Caco-2 (cell line): ENCODE results near the gene WIPF1. TPM values are rescaled to one million over a fixed set of nuclear protein-coding genes. Genes with fewer than 3 reads are reported as not detected.
"Not testable (repeated sequence)": the region's sequence is repeated elsewhere in the genome, so short reads cannot be mapped to it uniquely, and the experiment has no call there.

Experiments
- BruUV-seq: library from RNA; stranded (reverse); fragments of 400-500 nt; replicated peaks from 2 replicates; lab custom pipeline; 2021; lab: Mats Ljungman, UMichigan
- CTCF ChIA-PET: fragments of 300-600 bp; sonication (Branson Sonifier 250); formaldehyde crosslinking; loops from one replicate; lab custom pipeline; 2022; ENCODE audit warnings: antibody characterized with exemption; lab: Charles Lee
- POLR2A ChIA-PET: fragments of 300-600 bp; sonication (Branson Sonifier 250); formaldehyde crosslinking; loops from one replicate; lab custom pipeline; 2022; ENCODE audit warnings: antibody characterized with exemption; lab: Charles Lee
- DNase-seq, 2 experiments: peaks; one replicate each; pipeline versions ENCODE4 v3.0.0 to v3.0.0-alpha.2; 2020 to 2022
- H3K27me3 ChIP-seq: replicated peaks from 2 replicates; pipeline ENCODE4 v1.6.0; 2011; ENCODE audit warnings: low read length; ENCODE audit not compliant: control insufficient read depth, insufficient read depth
- H3K36me3 ChIP-seq: 2 replicates; pipeline ENCODE4 v1.5.1; 2011; ENCODE audit warnings: low read length; ENCODE audit not compliant: control insufficient read depth, insufficient read depth
- H3K4me1 ChIP-seq: fragments of 250-450 bp; sonication (Bioruptor Pico); 2 replicates; pipeline ENCODE4 v1.5.1; 2020; ENCODE audit warnings: mild to moderate bottlenecking
- H3K4me3 ChIP-seq: 2 replicates; pipeline ENCODE4 v1.5.1; 2011; ENCODE audit warnings: low read depth, mild to moderate bottlenecking, control low read depth, low read length
- H3K9me3 ChIP-seq: fragments of 250-450 bp; sonication (Bioruptor Pico); 2 replicates; pipeline ENCODE4 v1.5.1; 2020; ENCODE audit warnings: mild to moderate bottlenecking, moderate library complexity
- H3K27ac Mint-ChIP-seq: one replicate; pipeline ENCODE4 v1.8.0; 2022; ENCODE audit warnings: mixed read lengths; ENCODE audit not compliant: unreplicated experiment
- H3K27me3 Mint-ChIP-seq: one replicate; pipeline ENCODE4 v1.8.0; 2022; ENCODE audit warnings: mixed read lengths; ENCODE audit not compliant: insufficient read depth, unreplicated experiment
- H3K36me3 Mint-ChIP-seq: one replicate; pipeline ENCODE4 v1.8.0; 2022; ENCODE audit warnings: mild to moderate bottlenecking, mixed read lengths; ENCODE audit not compliant: insufficient read depth, unreplicated experiment
- H3K4me1 Mint-ChIP-seq: one replicate; pipeline ENCODE4 v1.8.0; 2022; ENCODE audit warnings: low read depth, mixed read lengths; ENCODE audit not compliant: unreplicated experiment
- H3K4me3 Mint-ChIP-seq: one replicate; pipeline ENCODE4 v1.8.0; 2022; ENCODE audit warnings: mild to moderate bottlenecking, moderate library complexity, mixed read lengths; ENCODE audit not compliant: unreplicated experiment
- H3K9me3 Mint-ChIP-seq: one replicate; pipeline ENCODE4 v1.8.0; 2022; ENCODE audit warnings: mixed read lengths; ENCODE audit not compliant: unreplicated experiment
- CTCF ChIP-seq, 2 experiments: fragments of 200-600 bp in 1 of 2; IDR thresholded peaks; 1 replicate in 1 of 2; 2 replicates in 1 of 2; pipeline versions ENCODE4 v1.5.1 to v1.8.0; 2011 to 2022; ENCODE audit warnings: antibody characterized with exemption in 1 of 2, control low read depth in 1 of 2, inconsistent platforms in 1 of 2, low read depth in 1 of 2, low read length in 1 of 2, mild to moderate bottlenecking in 1 of 2, moderate library complexity in 1 of 2; ENCODE audit not compliant: insufficient read depth in 1 of 2, severe bottlenecking in 1 of 2, unreplicated experiment in 1 of 2
- intact Hi-C: fragments of 100-400 bp; cut with micrococcal nuclease; formaldehyde crosslinking; loops from one replicate; pipeline ENCODE4 v1.10.0; 2022; ENCODE audit not compliant: unreplicated experiment
- total RNA-seq: library from RNA; stranded (reverse); gene quantifications from 2 replicates; pipeline ENCODE4 v1.2.3, GENCODE V29; 2022

The WIPF1 gene
- total RNA-seq, 1 experiment from 2014 or later, result 5.1 TPM

- Mint-ChIP-seq H3K4me3 (no peak overlapping the region), H3K9me3 (no peaks in the 10 kb centered on the region), H3K4me1 (no peaks in the 10 kb centered on the region), H3K27ac (no peak overlapping the region), H3K27me3 (no peaks in the 10 kb centered on the region), H3K36me3 (peaks cover 26% of the 10 kb centered on the region)
- TF ChIP-seq CTCF (IDR thresholded peaks at IDR 0.05; ENCODE audit: insufficient read depth in 1 of 2, low read depth in 1 of 2, low read length in 1 of 2, severe bottlenecking in 1 of 2, unreplicated experiment in 1 of 2), result no peak
- peaks cover 7% of the 10 kb centered on the region for H3K4me1 ChIP-seq
- H3K36me3 ChIP-seq, result no peaks in the 10 kb centered on the region
- CTCF ChIA-PET, result no interaction called here
- no peaks in the 10 kb centered on the region for H3K27me3 ChIP-seq
- no peak overlapping the region for H3K4me3 ChIP-seq
- DNase-seq, result no peak
- intact Hi-C loops, result no loop called here
- POLR2A ChIA-PET, result no interaction called here
- no TSS peak for BruUV-seq
- peaks cover 12% of the 10 kb centered on the region; the same call in 1 of the 2 replicates for H3K9me3 ChIP-seq
Observed at GRCh38 chr2:174551697-174552096, 45.9 kb downstream of the WIPF1 start.

- CTCF ChIA-PET, result interaction anchor here (3.0 kb wide), 1 partner anchor 86 kb away, joined by 114 read pairs; no protein-coding TSS in a partner anchor
- H3K4me1 Mint-ChIP-seq, H3K27me3 Mint-ChIP-seq, DNase-seq, POLR2A ChIA-PET, BruUV-seq, H3K36me3 ChIP-seq, H3K9me3 Mint-ChIP-seq, H3K4me3 Mint-ChIP-seq, H3K27me3 ChIP-seq, H3K27ac Mint-ChIP-seq, H3K9me3 ChIP-seq, H3K4me3 ChIP-seq: not testable (repeated sequence)
- intact Hi-C loops, result loop anchor here (5.0 to 10.0 kb wide), 2 partner anchors 206 to 394 kb away; no protein-coding TSS in a partner anchor
- H3K4me1 ChIP-seq, result peaks cover 22% of the 10 kb centered on the region
- peaks cover 28% of the 10 kb centered on the region for H3K36me3 Mint-ChIP-seq
Observed at GRCh38 chr2:174548646-174549045, 49.0 kb downstream of the WIPF1 start.

GRCh38 chr2:174548021-174548420, 49.6 kb downstream of the WIPF1 start:
- H3K36me3 Mint-ChIP-seq, result peaks cover 28% of the 10 kb centered on the region
- H3K36me3 ChIP-seq, H3K27me3 ChIP-seq, H3K9me3 Mint-ChIP-seq, H3K27me3 Mint-ChIP-seq, H3K4me1 Mint-ChIP-seq, POLR2A ChIA-PET, H3K9me3 ChIP-seq, BruUV-seq: not testable (repeated sequence)
- Histone ChIP-seq H3K4me1 (peaks cover 22% of the 10 kb centered on the region), H3K4me3 (peak overlapping the region; percentile 54)
- intact Hi-C loops, result loop anchor here (5.0 to 10.0 kb wide), 2 partner anchors 206 to 393 kb away; no protein-coding TSS in a partner anchor
- peak overlapping the region; percentile 98 for H3K27ac Mint-ChIP-seq
- peak overlapping the region; percentile 96 for H3K4me3 Mint-ChIP-seq
- CTCF ChIA-PET, result interaction anchor here (0.7 to 3.0 kb wide), 9 partner anchors 52 to 211 kb away, joined by 3 to 114 read pairs (median 6); no protein-coding TSS in a partner anchor
- peak in 1 of 2 experiments; percentile 58 for DNase-seq
